HepG2 (cell line): Measurements from ENCODE around the gene GALNT18. TPM values are rescaled to one million over a fixed set of nuclear protein-coding genes. Genes with fewer than 3 reads are reported as not detected.

Experiments
- ATAC-seq: fragments of 200-7000 bp; cut with Tn5 transposase; 3 replicates; pipeline ENCODE4 v1.9.1; 2020; ENCODE audit warnings: mild to moderate bottlenecking, moderate library complexity
- BruUV-seq: library from RNA; stranded (reverse); fragments of 400-500 nt; replicated peaks from 2 replicates; lab custom pipeline; 2021; lab: Mats Ljungman, UMichigan
- CTCF ChIA-PET: fragments of 300-600 bp; formaldehyde crosslinking; extraction: SDS; loops from one replicate; lab custom pipeline; 2021; ENCODE audit warnings: low total read pairs, inconsistent platforms, low intra/inter-chr PET ratio; lab: Yijun Ruan, JAX
- POLR2A ChIA-PET: fragments of 350-600 bp; sonication (Branson Sonifier 250); formaldehyde crosslinking; loops from one replicate; lab custom pipeline; 2020; ENCODE audit warnings: antibody characterized with exemption, inconsistent platforms; lab: Yijun Ruan, JAX
- DNase-seq: peaks from one replicate; pipeline ENCODE4 v3.0.0-alpha.2; 2015; ENCODE audit warnings: low spot score
- FAIRE-seq: peaks from 3 replicates; lab custom pipeline; 2011; peaks lifted over from hg19 to GRCh38; lab: Jason Lieb, UNC
- H2AFZ ChIP-seq: one replicate; pipeline ENCODE4 v1.6.1; 2011; ENCODE audit warnings: low read length, inconsistent platforms
- H3K27ac ChIP-seq: fragments of 300-600 bp; 3 replicates; pipeline ENCODE4 v1.8.0; 2011; ENCODE audit warnings: mixed run types, mild to moderate bottlenecking, mixed read lengths, low read length, inconsistent platforms; ENCODE audit not compliant: insufficient read depth; ENCODE audit errors: extremely low read length
- H3K27me3 ChIP-seq, 2 experiments: fragments of 200-600 bp in 1 of 2; 2 replicates in 1 of 2; 3 replicates in 1 of 2; pipeline versions ENCODE4 v1.6.0 to v1.8.0; 2011; ENCODE audit warnings: low read length in 2 of 2, mild to moderate bottlenecking in 2 of 2, moderate library complexity in 2 of 2, inconsistent platforms in 1 of 2; ENCODE audit not compliant: insufficient read depth in 2 of 2, control insufficient read depth in 1 of 2
- H3K36me3 ChIP-seq, 2 experiments: fragments of 200-600 bp in 1 of 2; replicated peaks in 1 of 2; 2 replicates in 1 of 2; 3 replicates in 1 of 2; pipeline versions ENCODE4 v1.5.1 to v1.8.0; 2011; ENCODE audit warnings: low read length in 2 of 2, inconsistent platforms in 1 of 2; ENCODE audit not compliant: insufficient read depth in 2 of 2, control insufficient read depth in 1 of 2
- H3K4me1 ChIP-seq: 2 replicates; pipeline ENCODE4 v1.5.1; 2012; ENCODE audit warnings: low read length, inconsistent platforms; ENCODE audit not compliant: insufficient read depth
- H3K4me2 ChIP-seq: 2 replicates; pipeline ENCODE4 v1.6.0; 2011; ENCODE audit warnings: low read depth, low read length, inconsistent platforms
- H3K4me3 ChIP-seq, 3 experiments: fragments of 200-600 bp in 1 of 3; sonication (generic), shearing (Covaris generic) in 1 of 3; replicated peaks in 1 of 3; 2 replicates each; pipeline ENCODE4 v1.5.1; 2011 to 2016; ENCODE audit warnings: low read length in 3 of 3, inconsistent platforms in 2 of 3, low read depth in 2 of 3, mild to moderate bottlenecking in 2 of 3, control low read depth in 1 of 3, mixed read lengths in 1 of 3; ENCODE audit not compliant: insufficient read depth in 1 of 3
- H3K79me2 ChIP-seq: one replicate; pipeline ENCODE4 v1.6.1; 2011; ENCODE audit warnings: low read length, inconsistent platforms; ENCODE audit not compliant: insufficient read depth
- H3K9ac ChIP-seq: 2 replicates; pipeline ENCODE4 v1.6.0; 2011; ENCODE audit warnings: mild to moderate bottlenecking, low read depth, low read length, inconsistent platforms; ENCODE audit not compliant: insufficient read depth
- H3K9me3 ChIP-seq: 2 replicates; pipeline ENCODE4 v1.5.1; 2012; ENCODE audit warnings: mild to moderate bottlenecking, low read length
- H4K20me1 ChIP-seq: 2 replicates; pipeline ENCODE4 v1.6.0; 2011; ENCODE audit warnings: inconsistent platforms, mild to moderate bottlenecking, low read length, moderate library complexity; ENCODE audit not compliant: insufficient read depth
- ASH2L ChIP-seq: fragments of 300-600, 200-600 bp; sonication (generic); IDR thresholded peaks from 2 replicates; pipeline ENCODE4 v1.7.0; 2017; ENCODE audit warnings: low read depth, mild to moderate bottlenecking, moderate library complexity, mixed read lengths, low read length; ENCODE audit not compliant: insufficient read length
- ATF2 ChIP-seq: sonication (generic); formaldehyde crosslinking; IDR thresholded peaks from 2 replicates; pipeline ENCODE4 v1.4.0; 2020; ENCODE audit warnings: missing genetic modification reagents
- CERS6 ChIP-seq: sonication (generic); formaldehyde crosslinking; IDR thresholded peaks from 2 replicates; pipeline ENCODE4 v1.5.0; 2020; ENCODE audit warnings: missing genetic modification reagents
- E2F1 ChIP-seq: sonication (generic); formaldehyde crosslinking; IDR thresholded peaks from 2 replicates; pipeline ENCODE4 v1.5.0; 2020; ENCODE audit warnings: missing genetic modification reagents
- ELF3 ChIP-seq: IDR thresholded peaks from 2 replicates; pipeline ENCODE4 v1.6.1; 2016; ENCODE audit warnings: missing genetic modification reagents, missing compliant biosample characterization
- NFYB ChIP-seq: sonication (generic); formaldehyde crosslinking; IDR thresholded peaks from 2 replicates; pipeline ENCODE4 v1.4.0; 2020; ENCODE audit warnings: missing genetic modification reagents
- NR3C1 ChIP-seq: sonication (generic); formaldehyde crosslinking; IDR thresholded peaks from 2 replicates; pipeline ENCODE4 v1.4.0; 2020; ENCODE audit warnings: missing genetic modification reagents
- PAX8 ChIP-seq: sonication (generic); formaldehyde crosslinking; IDR thresholded peaks from 2 replicates; pipeline ENCODE4 v1.8.0; 2022; ENCODE audit warnings: mild to moderate bottlenecking, missing genetic modification reagents, borderline replicate concordance
- POLR2G ChIP-seq: fragments of 200-400 bp; formaldehyde crosslinking; IDR thresholded peaks from 2 replicates; pipeline ENCODE4 v1.6.1; 2018; ENCODE audit warnings: mild to moderate bottlenecking, low read depth, low read length, moderate library complexity
- SP140L ChIP-seq: sonication (generic); formaldehyde crosslinking; IDR thresholded peaks from 2 replicates; pipeline ENCODE4 v1.4.0; 2020; ENCODE audit warnings: missing genetic modification reagents, borderline replicate concordance
- SRSF1 ChIP-seq: fragments of 200-400 bp; formaldehyde crosslinking; optimal IDR thresholded peaks from 2 replicates; pipeline ENCODE3; 2017; ENCODE audit warnings: mild to moderate bottlenecking, low read depth, low read length, moderate library complexity
- ZC3H13 ChIP-seq: sonication (generic); formaldehyde crosslinking; IDR thresholded peaks from 2 replicates; pipeline ENCODE4 v1.8.1; 2023; ENCODE audit warnings: mild to moderate bottlenecking, missing genetic modification reagents, moderate library complexity
- ZNF337 ChIP-seq: sonication (generic); formaldehyde crosslinking; IDR thresholded peaks from 2 replicates; pipeline ENCODE4 v1.5.1; 2020; ENCODE audit warnings: missing genetic modification reagents, low read depth, mild to moderate bottlenecking, borderline replicate concordance
- ZNF543 ChIP-seq: sonication (generic); formaldehyde crosslinking; IDR thresholded peaks from 2 replicates; pipeline ENCODE4 v1.4.0; 2020; ENCODE audit warnings: mild to moderate bottlenecking, missing genetic modification reagents
- ZNF788 ChIP-seq: sonication (generic); formaldehyde crosslinking; IDR thresholded peaks from 2 replicates; pipeline ENCODE4 v1.5.0; 2020; ENCODE audit warnings: mild to moderate bottlenecking, missing genetic modification reagents, borderline replicate concordance
- WGBS: methylation state at CpG from one replicate; pipeline ENCODE4 v1.1.6; 2017; ENCODE audit warnings: low lambda C conversion rate; 5-methylcytosine and 5-hydroxymethylcytosine counted together
- in situ Hi-C: cut with HindIII; loops from 2 replicates; pipeline ENCODE4 v1.10.0; 2017; ENCODE audit warnings: low pct_unique_long_range_greater_than_20kb; ENCODE audit not compliant: extremely low pct_ligation_motif_present
- intact Hi-C: fragments of 100-400 bp; cut with micrococcal nuclease; formaldehyde crosslinking; loops from one replicate; pipeline ENCODE4 v1.10.0; 2022; ENCODE audit not compliant: unreplicated experiment
- polyA plus RNA-seq, 8 experiments: library from polyadenylated mRNA; depleted of rRNA in 3 of 8; stranded (reverse) in 7 of 8; unstranded in 1 of 8; fragments of >200 nt; fragmentation: Illumina TruSeq in 4 of 8; extraction: Trizol in 4 of 8; gene quantifications; 2 replicates each; pipeline versions ENCODE4 v1.2.1 to v1.2.3, GENCODE V29; 2011 to 2016; ENCODE audit warnings: low read depth in 4 of 8, missing spikeins in 1 of 8, mixed read lengths in 1 of 8; ENCODE audit not compliant: insufficient read depth in 1 of 8
- total RNA-seq, 5 experiments: library from RNA; depleted of rRNA; stranded (reverse); fragments of >200 nt; fragmentation: Illumina TruSeq; extraction: Trizol; gene quantifications; 2 replicates each; pipeline ENCODE4 v1.2.3, GENCODE V29; 2016; ENCODE audit warnings: low read depth in 1 of 5
- TF ChIP-seq, protein P1 (sequence below): sonication (generic); formaldehyde crosslinking; IDR thresholded peaks from 2 replicates; pipeline ENCODE4 v1.4.0; 2020; ENCODE audit warnings: missing genetic modification reagents, mild to moderate bottlenecking, borderline replicate concordance

GALNT18 gene
- total and polyA plus RNA-seq, 2 of the 13 experiments (the other 11 are each of a cell fraction or from before 2014, with no cell fraction given): 0.11 TPM; not detected in 1

GRCh38 chr11:11373934-11374333 lies 247.9 kb downstream of the GALNT18 start:
- 8% methylated on average over 4 of the region's 5 CpGs for WGBS
- no peak overlapping the region for H3K27ac ChIP-seq
- H3K27me3 ChIP-seq: peaks cover 2% of the 10 kb centered on the region in 2 experiments; a peak in 3 of 5 replicates
- H3K4me1 ChIP-seq: no peaks in the 10 kb centered on the region
- intact Hi-C loops: no loop called here
- no peaks in the 10 kb centered on the region for H4K20me1 ChIP-seq
- no peaks in the 10 kb centered on the region for H3K9me3 ChIP-seq
- POLR2A ChIA-PET: no interaction called here
- H3K4me2 ChIP-seq: no peak overlapping the region
- in situ Hi-C loops: no loop called here
- FAIRE-seq: no peak
- H3K4me3 ChIP-seq: no peak overlapping the region
- ATAC-seq: no peak
- BruUV-seq: no TSS peak
- H3K36me3 ChIP-seq: no peaks in the 10 kb centered on the region
- no peak overlapping the region for H3K9ac ChIP-seq
- TF ChIP-seq SRSF1 (no peak), PAX8 (no peak), ZNF788 (CRISPR knock-in tag) (no peak), ASH2L (no peak), ZNF543 (CRISPR knock-in tag) (no peak), ZC3H13 (no peak), CERS6 (CRISPR knock-in tag) (no peak), NR3C1 (CRISPR knock-in tag) (no peak), SP140L (CRISPR knock-in tag) (no peak), NFYB (CRISPR knock-in tag) (no peak), E2F1 (CRISPR knock-in tag) (no peak), ZNF337 (CRISPR knock-in tag) (no peak), ATF2 (CRISPR knock-in tag) (no peak), POLR2G (no peak), ELF3 (CRISPR knock-in tag) (no peak)
- TF ChIP-seq, protein P1, sequence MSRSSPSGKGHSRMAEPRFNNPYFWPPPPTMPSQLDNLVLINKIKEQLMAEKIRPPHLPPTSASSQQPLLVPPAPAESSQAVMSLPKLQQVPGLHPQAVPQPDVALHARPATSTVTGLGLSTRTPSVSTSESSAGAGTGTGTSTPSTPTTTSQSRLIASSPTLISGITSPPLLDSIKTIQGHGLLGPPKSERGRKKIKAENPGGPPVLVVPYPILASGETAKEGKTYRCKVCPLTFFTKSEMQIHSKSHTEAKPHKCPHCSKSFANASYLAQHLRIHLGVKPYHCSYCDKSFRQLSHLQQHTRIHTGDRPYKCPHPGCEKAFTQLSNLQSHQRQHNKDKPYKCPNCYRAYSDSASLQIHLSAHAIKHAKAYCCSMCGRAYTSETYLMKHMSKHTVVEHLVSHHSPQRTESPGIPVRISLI (CRISPR knock-in tag): no peak
- CTCF ChIA-PET: no interaction called here
- DNase-seq: no peak
- no peaks in the 10 kb centered on the region for H3K79me2 ChIP-seq
- no peak overlapping the region for H2AFZ ChIP-seq
